ENCODE results near the gene KLHDC10.
"Not testable (repeated sequence)": the region's sequence is repeated elsewhere in the genome, so short reads cannot be mapped to it uniquely, and the experiment has no call there.

KLHDC10 gene

GRCh38 chr7:130107949-130108674 is 37.8 kb downstream of the KLHDC10 start:
- no peak for DNase-seq (ENCODE audit: low read depth)
- TF ChIP-seq CTCF (IDR thresholded peaks at IDR 0.05; ENCODE audit: control insufficient read depth, insufficient read depth, low read depth, low read length, missing control alignments), result no peak
- no peak overlapping the region for H3K4me3 ChIP-seq (ENCODE audit: control insufficient read depth, low read depth, low read length)

GRCh38 chr7:130108809-130109208 is 38.5 kb downstream of the KLHDC10 start:
- DNase-seq (ENCODE audit: low read depth), result no peak
- no peak for TF ChIP-seq CTCF (IDR thresholded peaks at IDR 0.05; ENCODE audit: control insufficient read depth, insufficient read depth, low read depth, low read length, missing control alignments)
- no peak overlapping the region for H3K4me3 ChIP-seq (ENCODE audit: control insufficient read depth, low read depth, low read length)

- H3K4me3 ChIP-seq (ENCODE audit: control insufficient read depth, low read depth, low read length), result no peak overlapping the region
- no peak for DNase-seq (ENCODE audit: low read depth)
- TF ChIP-seq CTCF (IDR thresholded peaks at IDR 0.05; ENCODE audit: control insufficient read depth, insufficient read depth, low read depth, low read length, missing control alignments), result no peak
Measured at GRCh38 chr7:130112093-130112492, 41.8 kb downstream of the KLHDC10 start.

- no peak for DNase-seq (ENCODE audit: low read depth)
- TF ChIP-seq CTCF (IDR thresholded peaks at IDR 0.05; ENCODE audit: control insufficient read depth, insufficient read depth, low read depth, low read length, missing control alignments), result no peak
Measured at GRCh38 chr7:130112662-130113425, 42.5 kb downstream of the KLHDC10 start.

GRCh38 chr7:130113426-130113805 is 43.1 kb downstream of the KLHDC10 start:
- not testable (repeated sequence) for DNase-seq (ENCODE audit: low read depth); H3K4me3 ChIP-seq (ENCODE audit: control insufficient read depth, low read depth, low read length)

More at GRCh38 chr7:130112662-130113425, 42.5 kb downstream of the KLHDC10 start:
- no peak overlapping the region for H3K4me3 ChIP-seq (ENCODE audit: control insufficient read depth, low read depth, low read length)

GRCh38 chr7:130113887-130114286 is 43.6 kb downstream of the KLHDC10 start:
- no peak for DNase-seq (ENCODE audit: low read depth)
- no peak for TF ChIP-seq CTCF (IDR thresholded peaks at IDR 0.05; ENCODE audit: control insufficient read depth, insufficient read depth, low read depth, low read length, missing control alignments)
- no peak overlapping the region for H3K4me3 ChIP-seq (ENCODE audit: control insufficient read depth, low read depth, low read length)

- no peak for DNase-seq (ENCODE audit: low read depth)
- TF ChIP-seq CTCF (IDR thresholded peaks at IDR 0.05; ENCODE audit: control insufficient read depth, insufficient read depth, low read depth, low read length, missing control alignments), result no peak
- H3K4me3 ChIP-seq (ENCODE audit: control insufficient read depth, low read depth, low read length), result no peak overlapping the region
Measured at GRCh38 chr7:130114374-130114773, 44.0 kb downstream of the KLHDC10 start.

Measured in AG09309 (cell line).